ENCODE results near the gene C2orf68.

Gene C2orf68

GRCh38 chr2:85578243-85579180, 33.4 kb downstream of the C2orf68 start:
- TF ChIP-seq CTCF (IDR thresholded peaks at IDR 0.05; ENCODE audit: insufficient read depth, missing control alignments), result no peak
- DNase-seq (ENCODE audit: insufficient read length, low spot score) (no peak), FAIRE-seq (no peak)

GRCh38 chr2:85577386-85578242, 34.3 kb downstream of the C2orf68 start, which contains the start of gene VAMP8:
TSS of gene VAMP8 (plus strand) at chr2:85577586. CDS start at chr2:85577647, 61 bp downstream.
- DNase-seq (ENCODE audit: insufficient read length, low spot score) (no peak), FAIRE-seq (no peak)
- TF ChIP-seq CTCF (IDR thresholded peaks at IDR 0.05; ENCODE audit: insufficient read depth, missing control alignments), result no peak

GRCh38 chr2:85577063-85577385, 34.8 kb downstream of the C2orf68 start:
- DNase-seq (ENCODE audit: insufficient read length, low spot score) (no peak), FAIRE-seq (no peak)
- TF ChIP-seq CTCF (IDR thresholded peaks at IDR 0.05; ENCODE audit: insufficient read depth, missing control alignments), result no peak

GRCh38 chr2:85575739-85576138, 36.1 kb downstream of the C2orf68 start:
- DNase-seq (ENCODE audit: insufficient read length, low spot score) (no peak), FAIRE-seq (no peak)
- no peak for TF ChIP-seq CTCF (IDR thresholded peaks at IDR 0.05; ENCODE audit: insufficient read depth, missing control alignments)

- DNase-seq (ENCODE audit: insufficient read length, low spot score), result no peak
- no peak for FAIRE-seq
- no peak for TF ChIP-seq CTCF (IDR thresholded peaks at IDR 0.05; ENCODE audit: insufficient read depth, missing control alignments)
Measured at GRCh38 chr2:85566265-85566664, 45.6 kb downstream of the C2orf68 start.

GRCh38 chr2:85564144-85564563, 47.7 kb downstream of the C2orf68 start:
- FAIRE-seq (no peak), DNase-seq (ENCODE audit: insufficient read length, low spot score) (no peak)
- no peak for TF ChIP-seq CTCF (IDR thresholded peaks at IDR 0.05; ENCODE audit: insufficient read depth, missing control alignments)

Data from D721Med (cell line).